GM21447 (cell line): ENCODE measurements around the gene FBXO4.
"Not testable (repeated sequence)": the region's sequence is repeated elsewhere in the genome, so short reads cannot be mapped to it uniquely, and the experiment has no call there.

Source experiments
- ATAC-seq: cut with Tn5 transposase; IDR thresholded peaks from one replicate; pipeline ENCODE4 v1.9.1; 2021; ENCODE audit not compliant: unreplicated experiment

The FBXO4 gene

DNA sequence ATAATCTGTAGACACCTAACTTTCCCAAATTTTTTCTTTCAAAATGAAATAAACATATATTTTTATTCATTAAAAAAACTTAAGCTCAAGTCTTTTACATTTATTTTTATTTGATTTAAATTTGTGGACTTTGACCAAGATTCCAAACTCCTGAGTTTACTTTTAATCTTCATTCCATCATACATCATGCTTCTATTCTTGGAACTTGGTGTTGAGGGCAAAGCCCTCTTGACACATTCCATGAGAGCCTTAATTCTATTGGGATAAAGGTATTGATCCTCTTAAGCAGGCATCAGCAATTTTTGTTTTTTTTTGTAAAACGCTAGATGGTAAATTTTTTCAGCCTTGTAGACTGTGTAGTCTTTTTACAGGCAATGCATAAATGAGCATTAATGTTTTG is 53.6 kb downstream of the FBXO4 start:
- no peak for ATAC-seq

GRCh38 chr5:41980396-41980795 is 55.3 kb downstream of the FBXO4 start:
- no peak for ATAC-seq

GRCh38 chr5:41980870-41981269 is 55.8 kb downstream of the FBXO4 start:
- no peak for ATAC-seq

DNA sequence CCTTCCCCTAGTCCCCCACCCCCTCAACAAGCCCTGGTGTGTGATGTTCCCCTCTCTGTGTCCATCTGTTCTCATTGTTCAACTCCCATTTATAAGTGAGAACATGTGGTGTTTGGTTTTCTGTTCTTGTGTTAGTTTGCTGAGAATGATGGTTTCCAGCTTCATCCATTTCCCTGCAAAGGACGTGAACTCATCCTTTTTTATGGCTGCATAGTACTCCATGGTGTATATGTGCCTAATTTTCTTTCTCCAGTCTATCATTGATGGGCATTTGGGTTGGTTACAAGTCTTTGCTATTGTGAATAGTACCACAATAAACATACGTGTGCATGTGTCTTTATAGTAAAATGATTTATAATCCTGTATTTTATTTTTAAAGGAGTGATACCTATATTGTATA is 57.8 kb downstream of the FBXO4 start:
- ATAC-seq: not testable (repeated sequence)

GRCh38 chr5:41983284-41983683 is 58.2 kb downstream of the FBXO4 start:
- ATAC-seq: no peak

DNA sequence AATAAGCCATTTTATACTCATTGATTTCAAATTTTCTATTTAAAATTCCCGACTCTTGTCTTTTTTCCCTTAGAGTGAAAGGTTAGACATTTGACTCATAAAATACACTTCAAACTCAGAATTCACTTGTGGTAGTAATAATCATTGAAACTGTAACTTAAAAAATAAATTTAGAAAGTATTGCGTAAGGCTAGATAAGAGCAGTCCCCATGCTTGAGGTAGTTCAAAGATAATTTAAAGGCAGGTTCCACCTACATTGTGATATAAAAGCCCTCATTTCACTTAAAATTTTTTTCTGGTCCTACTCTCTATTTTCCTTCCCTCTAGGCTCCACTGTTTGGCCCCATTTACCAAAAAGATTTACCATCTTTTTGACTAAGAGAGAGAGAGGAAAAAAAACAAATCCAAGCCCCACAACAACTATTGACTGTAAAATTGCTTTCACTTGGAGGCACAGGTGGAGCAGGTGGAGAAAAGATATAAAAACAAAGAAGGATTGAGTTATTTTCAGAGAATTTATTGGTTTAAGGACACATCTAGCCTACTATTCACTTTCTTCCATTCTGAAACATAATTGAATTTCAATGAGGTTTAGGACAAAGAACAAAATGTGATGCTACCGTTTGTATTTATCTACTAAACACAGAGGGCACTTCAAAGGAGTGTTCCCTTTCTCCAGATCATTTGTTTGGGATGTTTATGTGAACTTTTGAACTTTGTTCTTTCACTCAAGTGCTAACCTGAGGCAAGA is 61.0 kb downstream of the FBXO4 start:
- no peak for ATAC-seq
